Activated T-cell treated with anti-CD3 and anti-CD28 coated beads, Interleukin-2, amount 50 U/mL, for 4 hours (primary cell): ENCODE measurements around the gene RPL31. TPM values are rescaled to one million over a fixed set of nuclear protein-coding genes. Genes with fewer than 3 reads are reported as not detected.

Experiments used
- ATAC-seq, 2 donors: fragments of 200-7000 bp; cut with Tn5 transposase; one replicate each; pipeline ENCODE4 v1.10.0; 2021
- DNase-seq: peaks from one replicate; pipeline ENCODE4 v3.0.0-alpha.2; 2020
- H3K27me3 Mint-ChIP-seq: one replicate; pipeline ENCODE4 v1.8.0; 2021; ENCODE audit warnings: low read depth, mixed read lengths
- H3K36me3 Mint-ChIP-seq: one replicate; pipeline ENCODE4 v1.8.0; 2022; ENCODE audit warnings: mixed read lengths; ENCODE audit not compliant: insufficient read depth
- H3K4me1 Mint-ChIP-seq: one replicate; pipeline ENCODE4 v1.8.0; 2021; ENCODE audit warnings: low read depth, mixed read lengths
- H3K4me3 Mint-ChIP-seq: one replicate; pipeline ENCODE4 v1.8.0; 2021; ENCODE audit warnings: mild to moderate bottlenecking, moderate library complexity, mixed read lengths
- H3K9me3 Mint-ChIP-seq: one replicate; pipeline ENCODE4 v1.8.0; 2021; ENCODE audit warnings: mixed read lengths
- total RNA-seq, 3 donors: library from RNA; stranded (reverse); gene quantifications; one replicate each; pipeline ENCODE4 v1.2.1, GENCODE V29; 2021

RPL31 gene
- total RNA-seq, 3 donors from 2014 or later, result 1,558 to 1,629 (median 1,588) TPM

- no peak for ATAC-seq
- H3K27me3 Mint-ChIP-seq, result no peaks in the 10 kb centered on the region
- no peak for DNase-seq
- no peak overlapping the region for H3K4me3 Mint-ChIP-seq
- no peaks in the 10 kb centered on the region for H3K36me3 Mint-ChIP-seq
- no peaks in the 10 kb centered on the region for H3K4me1 Mint-ChIP-seq
- no peaks in the 10 kb centered on the region for H3K9me3 Mint-ChIP-seq
These were observed 19.6 kb upstream of the RPL31 start for GRCh38 chr2:100982431-100982861.

DNA sequence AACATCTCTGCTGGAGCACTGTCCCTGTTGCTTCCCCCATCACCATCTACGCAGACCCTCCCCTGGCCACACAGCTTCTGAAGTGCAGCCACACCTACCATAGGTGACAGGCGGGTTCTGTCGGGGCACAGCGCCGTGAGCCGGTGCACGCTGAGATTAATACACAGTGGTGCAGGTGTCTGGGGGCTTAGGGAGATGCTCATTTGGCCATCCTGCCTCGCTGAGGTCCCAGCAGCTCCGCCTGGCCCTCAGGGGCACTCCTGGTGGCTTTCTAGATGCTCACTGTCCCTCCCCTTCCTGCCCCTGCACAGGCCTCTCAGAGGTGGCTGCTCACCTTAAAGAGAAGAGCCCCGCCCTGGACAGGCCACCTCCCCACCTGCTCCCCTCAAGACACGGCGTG lies 18.9 kb upstream of the RPL31 start:
- Mint-ChIP-seq H3K4me1 (no peaks in the 10 kb centered on the region), H3K9me3 (no peaks in the 10 kb centered on the region), H3K4me3 (no peak overlapping the region), H3K27me3 (no peaks in the 10 kb centered on the region), H3K36me3 (no peaks in the 10 kb centered on the region)
- DNase-seq (no peak), ATAC-seq (no peak)

GRCh38 chr2:100983684-100984310 lies 18.3 kb upstream of the RPL31 start:
- Mint-ChIP-seq H3K27me3 (no peaks in the 10 kb centered on the region), H3K4me3 (no peak overlapping the region), H3K4me1 (no peaks in the 10 kb centered on the region), H3K9me3 (no peaks in the 10 kb centered on the region), H3K36me3 (no peaks in the 10 kb centered on the region)
- ATAC-seq (no peak), DNase-seq (no peak)

- no peaks in the 10 kb centered on the region for H3K9me3 Mint-ChIP-seq
- H3K36me3 Mint-ChIP-seq, result no peaks in the 10 kb centered on the region
- no peaks in the 10 kb centered on the region for H3K27me3 Mint-ChIP-seq
- no peaks in the 10 kb centered on the region for H3K4me1 Mint-ChIP-seq
- peak; percentile 84 to 87 for ATAC-seq
- peak; percentile 80 for DNase-seq
- H3K4me3 Mint-ChIP-seq, result no peak overlapping the region
These were observed 17.2 kb upstream of the RPL31 start for GRCh38 chr2:100984892-100985307.

DNA sequence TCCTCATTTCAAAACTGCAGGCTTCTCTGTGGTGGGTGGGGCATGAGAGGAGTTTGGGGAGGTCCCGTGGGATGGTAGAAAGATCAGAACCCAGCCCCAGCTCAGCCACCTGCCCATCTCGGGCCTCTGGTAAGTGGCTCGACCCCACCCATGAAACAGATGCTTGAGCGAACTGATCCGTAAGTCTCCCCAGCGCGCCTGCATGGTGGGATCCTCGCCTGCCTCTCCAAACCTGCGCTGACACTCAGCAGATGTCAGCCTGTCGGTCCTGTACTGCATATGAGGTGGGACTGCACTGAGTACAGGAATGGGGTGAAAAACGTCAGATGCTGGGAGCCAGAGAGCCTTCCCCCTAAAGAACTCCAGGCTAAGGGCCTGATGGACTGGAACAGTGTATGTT lies 15.9 kb upstream of the RPL31 start:
- no peak for ATAC-seq
- no peak for DNase-seq

DNA sequence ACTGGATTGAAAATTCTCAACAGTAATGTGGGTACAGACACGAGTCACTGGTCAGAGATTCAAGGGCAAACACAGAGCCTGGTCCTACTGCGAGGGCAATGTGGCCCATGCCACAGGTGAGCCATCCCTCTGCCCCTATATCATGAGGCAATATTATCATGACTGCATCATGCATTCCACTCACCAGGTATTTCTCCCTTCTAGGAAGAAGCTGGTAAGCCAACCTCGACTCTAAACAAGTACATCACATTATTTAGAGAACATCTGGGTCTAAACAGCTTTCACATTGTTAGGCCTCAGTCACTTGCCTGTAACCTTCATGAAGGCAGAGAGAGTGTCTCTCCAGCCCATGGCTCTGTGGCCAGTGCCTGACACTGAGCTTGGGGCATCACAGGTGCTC lies 14.6 kb upstream of the RPL31 start:
- no peaks in the 10 kb centered on the region for H3K9me3 Mint-ChIP-seq
- H3K36me3 Mint-ChIP-seq, result no peaks in the 10 kb centered on the region

More for the DNA sequence above, 15.9 kb upstream of the RPL31 start:
- Mint-ChIP-seq H3K4me1 (no peaks in the 10 kb centered on the region), H3K36me3 (no peaks in the 10 kb centered on the region), H3K4me3 (no peak overlapping the region), H3K27me3 (no peaks in the 10 kb centered on the region), H3K9me3 (no peaks in the 10 kb centered on the region)

DNA sequence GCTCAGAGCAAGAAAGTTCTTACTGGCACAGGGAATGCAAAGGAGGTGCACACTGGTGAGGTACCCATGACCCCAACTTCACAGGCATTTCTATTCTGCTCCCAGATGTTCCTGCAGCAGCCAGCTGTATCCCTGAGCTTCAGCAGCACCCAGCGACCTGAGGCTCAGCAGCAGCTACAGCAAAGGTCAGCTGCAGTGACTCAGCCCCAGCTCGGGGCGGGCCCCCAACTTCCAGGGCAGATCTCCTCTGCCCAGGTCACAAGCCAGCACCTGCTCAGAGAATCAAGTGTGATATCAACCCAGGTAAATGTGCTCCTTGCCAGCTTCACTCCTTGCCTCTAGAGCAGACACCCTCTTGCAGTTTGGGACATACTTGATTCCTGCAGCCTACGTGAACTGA lies 14.1 kb upstream of the RPL31 start:
- no peaks in the 10 kb centered on the region for H3K9me3 Mint-ChIP-seq
- H3K27me3 Mint-ChIP-seq, result no peaks in the 10 kb centered on the region
- ATAC-seq (no peak), DNase-seq (no peak)
- no peaks in the 10 kb centered on the region for H3K36me3 Mint-ChIP-seq
- peaks cover 6% of the 10 kb centered on the region for H3K4me1 Mint-ChIP-seq
- H3K4me3 Mint-ChIP-seq, result no peak overlapping the region

More for the DNA sequence above, 14.6 kb upstream of the RPL31 start:
- peaks cover 4% of the 10 kb centered on the region for H3K4me1 Mint-ChIP-seq
- H3K4me3 Mint-ChIP-seq, result no peak overlapping the region
- DNase-seq, result no peak
- ATAC-seq, result no peak
- no peaks in the 10 kb centered on the region for H3K27me3 Mint-ChIP-seq

- Mint-ChIP-seq H3K4me3 (no peak overlapping the region), H3K9me3 (no peaks in the 10 kb centered on the region), H3K27me3 (no peaks in the 10 kb centered on the region), H3K4me1 (peaks cover 6% of the 10 kb centered on the region), H3K36me3 (no peaks in the 10 kb centered on the region)
- ATAC-seq (no peak), DNase-seq (no peak)
These were observed 13.3 kb upstream of the RPL31 start for GRCh38 chr2:100988630-100989417.

DNA sequence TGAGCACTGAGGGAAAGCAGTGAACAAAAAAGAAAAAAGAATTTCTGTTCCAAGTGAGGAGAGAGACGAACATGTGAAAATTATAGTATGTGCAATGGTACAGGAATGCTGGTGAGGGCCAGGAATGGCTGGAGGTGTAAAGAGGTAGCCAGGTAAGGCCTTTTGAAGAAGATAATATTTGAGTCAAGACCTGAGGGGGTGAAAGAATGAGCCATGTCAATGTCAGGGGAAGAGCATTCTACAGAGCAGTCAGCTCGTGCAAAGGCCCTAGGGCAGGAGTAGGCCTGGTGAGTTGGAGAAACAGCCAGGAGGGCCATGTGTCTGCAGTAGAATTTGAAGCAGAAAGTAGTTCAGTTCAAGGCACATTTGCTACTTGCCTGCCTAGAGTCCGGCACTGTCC lies 12.4 kb upstream of the RPL31 start:
- H3K4me3 Mint-ChIP-seq, result no peak overlapping the region
- H3K27me3 Mint-ChIP-seq, result no peaks in the 10 kb centered on the region
- H3K36me3 Mint-ChIP-seq, result no peaks in the 10 kb centered on the region
- H3K9me3 Mint-ChIP-seq, result no peaks in the 10 kb centered on the region
- DNase-seq (no peak), ATAC-seq (no peak)
- H3K4me1 Mint-ChIP-seq, result peaks cover 6% of the 10 kb centered on the region

GRCh38 chr2:100990166-100990565 lies 11.9 kb upstream of the RPL31 start:
- Mint-ChIP-seq H3K4me1 (peaks cover 6% of the 10 kb centered on the region), H3K9me3 (no peaks in the 10 kb centered on the region), H3K27me3 (no peaks in the 10 kb centered on the region), H3K4me3 (no peak overlapping the region), H3K36me3 (no peaks in the 10 kb centered on the region)
- no peak for DNase-seq
- no peak for ATAC-seq

DNA sequence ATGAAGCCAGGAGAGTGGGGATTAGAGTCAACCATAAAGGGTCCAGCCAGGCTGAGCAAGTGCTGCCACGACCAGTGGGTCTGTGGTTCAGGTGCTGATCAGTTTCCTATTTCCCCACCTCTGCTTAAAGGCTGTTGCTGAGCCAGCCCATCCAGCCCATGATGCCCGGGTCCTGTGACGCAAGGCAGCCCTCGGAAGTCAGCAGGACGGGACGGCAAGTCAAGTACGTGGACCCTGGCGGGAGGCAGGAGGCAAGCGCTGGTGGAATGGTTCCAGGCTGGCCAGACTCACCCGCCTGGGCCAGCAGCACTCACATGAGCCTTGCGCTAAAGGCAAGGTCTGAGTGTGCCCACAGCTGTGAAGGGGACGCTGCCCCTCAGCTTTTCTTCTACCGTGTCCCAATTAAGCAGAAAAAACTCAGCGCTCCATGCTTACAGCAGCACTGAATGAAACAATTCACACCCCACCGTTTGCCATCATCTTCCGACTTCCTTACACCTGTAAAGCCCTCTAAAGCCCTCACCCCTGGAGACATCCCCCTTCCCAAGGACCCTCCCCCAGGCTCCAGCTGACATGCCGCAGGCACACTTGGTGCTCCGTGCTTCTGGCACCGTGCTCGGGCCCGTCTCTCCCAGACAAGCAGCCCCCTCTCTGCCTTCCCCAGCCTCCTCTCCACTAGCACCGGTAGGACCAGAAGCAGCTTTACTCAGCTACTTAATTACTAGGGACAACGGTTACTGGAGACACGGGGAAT lies 11.3 kb upstream of the RPL31 start:
- Mint-ChIP-seq H3K9me3 (no peaks in the 10 kb centered on the region), H3K27me3 (no peaks in the 10 kb centered on the region), H3K4me1 (peaks cover 6% of the 10 kb centered on the region), H3K4me3 (no peak overlapping the region), H3K36me3 (no peaks in the 10 kb centered on the region)
- ATAC-seq (no peak), DNase-seq (no peak)

DNA sequence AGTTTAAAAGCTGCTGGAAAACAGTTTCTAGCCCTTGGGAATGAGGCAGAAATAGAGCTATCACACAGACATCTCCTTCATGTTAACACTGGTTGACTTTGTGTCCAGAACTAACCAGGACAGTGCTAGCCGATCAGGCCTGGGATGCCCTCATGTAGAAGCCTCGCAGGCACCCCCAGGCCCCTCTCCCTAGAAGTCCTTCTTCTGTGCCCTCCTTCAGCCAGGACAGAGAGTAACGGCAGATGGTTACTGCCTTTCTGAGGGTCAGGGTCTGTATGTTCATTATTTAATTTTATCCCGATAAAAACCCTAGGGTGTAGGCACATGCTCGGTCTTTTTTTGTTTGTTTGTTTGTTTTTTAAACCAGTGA lies 10.7 kb upstream of the RPL31 start:
- Mint-ChIP-seq H3K27me3 (no peaks in the 10 kb centered on the region), H3K4me3 (no peak overlapping the region), H3K36me3 (no peaks in the 10 kb centered on the region), H3K4me1 (peaks cover 6% of the 10 kb centered on the region), H3K9me3 (no peaks in the 10 kb centered on the region)
- ATAC-seq, result no peak
- no peak for DNase-seq

- no peaks in the 10 kb centered on the region for H3K9me3 Mint-ChIP-seq
These were observed 9.8 kb upstream of the RPL31 start for GRCh38 chr2:100992262-100992661.

GRCh38 chr2:100993294-100993693 lies 8.8 kb upstream of the RPL31 start:
- Mint-ChIP-seq H3K4me3 (no peak overlapping the region), H3K9me3 (no peaks in the 10 kb centered on the region)

More at GRCh38 chr2:100992262-100992661, 9.8 kb upstream of the RPL31 start:
- no peaks in the 10 kb centered on the region for H3K36me3 Mint-ChIP-seq
- H3K27me3 Mint-ChIP-seq, result no peaks in the 10 kb centered on the region
- H3K4me3 Mint-ChIP-seq, result no peak overlapping the region
- ATAC-seq (no peak), DNase-seq (no peak)
- peaks cover 6% of the 10 kb centered on the region for H3K4me1 Mint-ChIP-seq

More at GRCh38 chr2:100993294-100993693, 8.8 kb upstream of the RPL31 start:
- DNase-seq, result no peak
- no peak for ATAC-seq
- Mint-ChIP-seq H3K27me3 (no peaks in the 10 kb centered on the region), H3K36me3 (no peaks in the 10 kb centered on the region), H3K4me1 (peaks cover 6% of the 10 kb centered on the region)
